Kidney (tissue), 14 donors: Measurements from ENCODE around the gene PTTG1. TPM values are rescaled to one million over a fixed set of nuclear protein-coding genes. Genes with fewer than 3 reads are reported as not detected.

Experiments
- DNase-seq, 5 donors: peaks; one replicate each; pipeline ENCODE4 v3.0.0-alpha.2; 2013 to 2020
- FAIRE-seq: peaks from 2 replicates; lab custom pipeline; 2012; peaks lifted over from hg19 to GRCh38; lab: Jason Lieb, UNC
- H3K27ac ChIP-seq, 2 donors: one replicate each; pipeline ENCODE4 v1.7.0; 2013; ENCODE audit warnings: low read depth in 2 of 2, low read length in 2 of 2, inconsistent platforms in 1 of 2
- H3K27me3 ChIP-seq: one replicate; pipeline ENCODE4 v1.7.1; 2013; ENCODE audit warnings: low read length, inconsistent platforms; ENCODE audit not compliant: control insufficient read depth, insufficient read depth
- H3K36me3 ChIP-seq, 3 donors: one replicate each; pipeline versions ENCODE4 v1.7.0 to v1.7.1; 2013; ENCODE audit warnings: low read length in 3 of 3, control low read depth in 1 of 3, inconsistent platforms in 1 of 3; ENCODE audit not compliant: insufficient read depth in 3 of 3, control insufficient read depth in 2 of 3
- H3K4me1 ChIP-seq, 3 donors: one replicate each; pipeline versions ENCODE4 v1.7.0 to v1.7.1; 2013; ENCODE audit warnings: low read length in 3 of 3, inconsistent platforms in 1 of 3, low read depth in 1 of 3; ENCODE audit not compliant: control insufficient read depth in 2 of 3, insufficient read depth in 2 of 3
- H3K4me3 ChIP-seq, 3 donors: one replicate each; pipeline versions ENCODE4 v1.7.0 to v1.8.1; 2013; ENCODE audit warnings: low read length in 3 of 3, control low read depth in 1 of 3, inconsistent platforms in 1 of 3
- H3K9ac ChIP-seq, 3 donors: one replicate each; pipeline versions ENCODE4 v1.7.0 to v1.7.1; 2013; ENCODE audit warnings: low read length in 3 of 3, control low read depth in 1 of 3, inconsistent platforms in 1 of 3
- H3K9me3 ChIP-seq, 3 donors: one replicate each; pipeline versions ENCODE4 v1.7.0 to v1.7.1; 2013; ENCODE audit warnings: low read length in 3 of 3, control low read depth in 1 of 3, inconsistent platforms in 1 of 3; ENCODE audit not compliant: control insufficient read depth in 2 of 3, insufficient read depth in 1 of 3
- intact Hi-C: fragments of 100-400 bp; cut with DNase I; formaldehyde crosslinking; loops from one replicate; pipeline ENCODE4 v1.11.1; 2022
- polyA plus RNA-seq: library from polyadenylated mRNA; stranded (reverse); fragments of 350-450 nt; fragmentation: Illumina TruSeq; extraction: RNeasy Lipid Tissue Mini Kit (QIAGEN cat#74804); gene quantifications from one replicate; pipeline ENCODE4 v1.2.3, GENCODE V29; 2014; ENCODE audit warnings: low read depth, low replicate concordance; ENCODE audit not compliant: insufficient read depth
- total RNA-seq: library from RNA; stranded (reverse); fragmentation: NEBNext Ultra II Directional; extraction: Animal tissue kit (Norgen Biotek cat#: 25700); gene quantifications from one replicate; pipeline ENCODE4 v1.2.1, GENCODE V29; 2021
- TF ChIP-seq, protein P1 (sequence below): IDR thresholded peaks from 3 replicates; pipeline ENCODE4 v1.5.1; 2012; ENCODE audit warnings: mild to moderate bottlenecking, moderate library complexity, borderline replicate concordance; ENCODE audit not compliant: insufficient read depth; ENCODE audit errors: extremely low read depth
- donor health status: control.
- donor health status: control.
- donor health status: control.
- donor health status: control.
- donor health status: control.
- donor health status: DM: yes; HTN: yes; CAD: no.
- donor health status: Normal renal cell carcinoma (clear cell type).

PTTG1 gene
- total and polyA plus RNA-seq, 2 donors from 2014 or later, result 2.5 to 4.4 TPM

DNA sequence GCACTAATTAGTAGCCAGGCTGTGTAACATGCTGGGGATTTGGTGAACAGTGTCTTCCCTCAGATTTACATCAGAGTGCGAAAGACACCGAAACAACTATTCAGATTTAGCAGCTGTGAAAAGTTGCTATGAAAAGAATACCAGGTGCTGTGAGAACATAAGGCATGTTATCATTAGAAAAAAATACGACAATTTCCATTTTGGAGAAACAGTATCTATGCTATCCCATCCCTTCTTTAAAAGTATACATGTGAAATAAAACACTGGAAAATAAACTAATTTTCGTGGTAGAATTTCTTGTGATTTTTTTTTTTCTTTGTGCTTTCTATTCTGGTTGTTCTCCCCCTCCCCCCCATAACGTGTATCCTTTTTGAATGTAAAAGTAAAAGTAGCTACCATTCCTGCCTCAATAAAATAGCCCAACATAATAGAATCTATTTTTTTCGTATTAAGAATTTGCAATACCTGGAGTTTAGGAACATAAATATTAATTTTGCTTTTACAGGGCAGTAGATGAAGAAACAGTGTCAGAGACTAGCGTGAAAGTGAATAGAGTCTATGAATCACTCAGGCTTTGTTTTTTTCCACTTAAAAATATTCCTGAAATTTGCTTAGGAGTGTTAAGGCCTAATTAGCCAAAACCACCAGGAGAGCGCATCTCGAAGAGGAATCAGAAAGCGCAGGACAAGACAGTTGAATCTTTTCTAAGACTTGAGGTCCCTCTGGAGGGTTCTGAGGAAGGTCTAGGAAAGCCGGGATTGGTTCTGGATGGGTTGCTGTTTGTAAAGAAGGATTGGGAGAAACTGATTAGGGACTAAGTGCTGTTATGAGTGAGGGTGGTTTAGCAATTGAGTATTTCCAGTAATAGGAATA lies 2.0 kb upstream of the PTTG1 start:
- Histone ChIP-seq H3K27ac (peak overlapping the region; percentile 73 to 94), H3K27me3 (no peaks in the 10 kb centered on the region), H3K9me3 (no peaks in the 10 kb centered on the region), H3K9ac (peak overlapping the region; percentile 86 to 96 (median 92)), H3K36me3 (no peaks in the 10 kb centered on the region), H3K4me3 (peak overlapping the region; percentile 96 to 98 (median 96)), H3K4me1 (peaks cover 0 to 11% (median 9%) of the 10 kb centered on the region in 3 donors)
- intact Hi-C loops, result no loop called here
- TF ChIP-seq, protein P1, sequence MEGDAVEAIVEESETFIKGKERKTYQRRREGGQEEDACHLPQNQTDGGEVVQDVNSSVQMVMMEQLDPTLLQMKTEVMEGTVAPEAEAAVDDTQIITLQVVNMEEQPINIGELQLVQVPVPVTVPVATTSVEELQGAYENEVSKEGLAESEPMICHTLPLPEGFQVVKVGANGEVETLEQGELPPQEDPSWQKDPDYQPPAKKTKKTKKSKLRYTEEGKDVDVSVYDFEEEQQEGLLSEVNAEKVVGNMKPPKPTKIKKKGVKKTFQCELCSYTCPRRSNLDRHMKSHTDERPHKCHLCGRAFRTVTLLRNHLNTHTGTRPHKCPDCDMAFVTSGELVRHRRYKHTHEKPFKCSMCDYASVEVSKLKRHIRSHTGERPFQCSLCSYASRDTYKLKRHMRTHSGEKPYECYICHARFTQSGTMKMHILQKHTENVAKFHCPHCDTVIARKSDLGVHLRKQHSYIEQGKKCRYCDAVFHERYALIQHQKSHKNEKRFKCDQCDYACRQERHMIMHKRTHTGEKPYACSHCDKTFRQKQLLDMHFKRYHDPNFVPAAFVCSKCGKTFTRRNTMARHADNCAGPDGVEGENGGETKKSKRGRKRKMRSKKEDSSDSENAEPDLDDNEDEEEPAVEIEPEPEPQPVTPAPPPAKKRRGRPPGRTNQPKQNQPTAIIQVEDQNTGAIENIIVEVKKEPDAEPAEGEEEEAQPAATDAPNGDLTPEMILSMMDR, result no peak
- no peak for FAIRE-seq
- DNase-seq, result no peak

DNA sequence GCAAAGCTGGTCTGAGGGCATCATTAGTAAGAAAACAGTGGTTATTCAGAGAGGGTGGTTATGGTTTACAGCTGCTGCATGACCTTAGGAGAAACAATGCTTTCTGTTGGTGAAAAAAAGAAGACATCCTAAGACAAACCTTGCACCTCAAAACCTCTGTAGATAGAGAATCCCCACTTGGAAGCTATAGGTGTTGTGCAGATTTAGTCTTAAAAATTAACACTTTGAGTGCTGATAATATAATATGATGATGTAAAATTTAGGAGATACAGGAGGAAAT lies 1.4 kb upstream of the PTTG1 start:
- TF ChIP-seq, protein P1, result no peak
- H3K27me3 ChIP-seq, result no peaks in the 10 kb centered on the region
- H3K4me1 ChIP-seq, result peaks cover 0 to 11% (median 9%) of the 10 kb centered on the region in 3 donors
- FAIRE-seq, result no peak
- no peak overlapping the region for H3K4me3 ChIP-seq
- DNase-seq, result no peak
- H3K9ac ChIP-seq, result no peak overlapping the region
- H3K27ac ChIP-seq, result no peak overlapping the region
- no peaks in the 10 kb centered on the region for H3K9me3 ChIP-seq
- H3K36me3 ChIP-seq, result no peaks in the 10 kb centered on the region
- intact Hi-C loops, result no loop called here

DNA sequence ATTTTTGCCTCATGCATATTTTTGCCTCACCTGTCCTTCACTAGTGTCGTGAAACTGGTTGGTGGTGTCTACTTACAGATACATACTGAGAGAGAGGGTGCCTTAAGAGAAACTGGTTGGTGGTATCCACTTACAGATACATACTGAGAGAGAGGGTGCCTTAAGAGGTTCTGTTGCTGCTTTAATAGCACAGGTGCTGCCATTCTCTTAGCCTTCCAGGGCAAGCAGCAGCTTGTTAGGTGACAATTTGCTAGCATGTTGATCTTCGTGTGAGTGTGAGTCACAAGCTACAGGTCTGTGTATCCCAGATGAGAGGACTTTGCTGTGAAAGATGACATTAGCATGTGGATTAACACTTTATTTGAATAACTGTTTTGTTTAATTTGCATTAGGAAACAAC lies 1.4 kb downstream of the PTTG1 start:
- peaks cover 0 to 1% (median 0%) of the 10 kb centered on the region in 3 donors for H3K36me3 ChIP-seq
- H3K9ac ChIP-seq, result peak overlapping the region in 1 of 3 donors; percentile 4
- no peak for DNase-seq
- TF ChIP-seq, protein P1, result no peak
- intact Hi-C loops, result no loop called here
- no peaks in the 10 kb centered on the region for H3K9me3 ChIP-seq
- H3K27me3 ChIP-seq, result no peaks in the 10 kb centered on the region
- FAIRE-seq, result no peak
- H3K27ac ChIP-seq, result no peak overlapping the region
- H3K4me1 ChIP-seq, result peaks cover 0 to 3% (median 2%) of the 10 kb centered on the region in 3 donors
- H3K4me3 ChIP-seq, result peak overlapping the region in 1 of 3 donors; percentile 86
